GM21447 (cell line): ENCODE data around the gene ATP9B.
"Not testable (repeated sequence)": the region's sequence is repeated elsewhere in the genome, so short reads cannot be mapped to it uniquely, and the experiment has no call there.

Source experiments
- ATAC-seq: cut with Tn5 transposase; IDR thresholded peaks from one replicate; pipeline ENCODE4 v1.9.1; 2021; ENCODE audit not compliant: unreplicated experiment

ATP9B gene

GRCh38 chr18:79069717-79070151, 540 bp downstream of the ATP9B start:
- ATAC-seq: peak; percentile 27

- no peak for ATAC-seq
Observed at GRCh38 chr18:79070486-79070885, 1.3 kb downstream of the ATP9B start.

- no peak for ATAC-seq
Observed at GRCh38 chr18:79071037-79071436, 1.8 kb downstream of the ATP9B start.

GRCh38 chr18:79071503-79072210, 2.5 kb downstream of the ATP9B start:
- ATAC-seq: no peak

- ATAC-seq: not testable (repeated sequence)
Observed at GRCh38 chr18:79072655-79073054, 3.5 kb downstream of the ATP9B start.

DNA sequence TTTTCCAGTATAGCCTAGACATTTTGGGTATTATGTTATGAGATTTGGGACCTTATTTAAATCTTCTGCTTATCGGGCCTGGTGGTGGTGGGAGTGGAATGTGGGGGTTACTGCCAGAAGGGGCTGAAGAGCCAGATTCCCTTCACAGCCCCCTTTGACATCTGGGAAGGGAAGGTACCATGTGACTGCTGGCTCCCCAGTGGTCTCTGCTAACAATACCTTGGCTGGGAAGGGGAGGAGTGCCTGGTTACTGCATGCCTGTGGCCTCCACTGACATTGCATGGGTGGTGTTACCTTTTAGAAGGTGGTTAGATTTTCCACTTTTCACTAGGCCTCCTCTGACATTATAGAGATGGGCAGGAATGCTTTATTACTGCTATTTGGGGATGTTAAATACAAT, 8.0 kb downstream of the ATP9B start:
- ATAC-seq: no peak

DNA sequence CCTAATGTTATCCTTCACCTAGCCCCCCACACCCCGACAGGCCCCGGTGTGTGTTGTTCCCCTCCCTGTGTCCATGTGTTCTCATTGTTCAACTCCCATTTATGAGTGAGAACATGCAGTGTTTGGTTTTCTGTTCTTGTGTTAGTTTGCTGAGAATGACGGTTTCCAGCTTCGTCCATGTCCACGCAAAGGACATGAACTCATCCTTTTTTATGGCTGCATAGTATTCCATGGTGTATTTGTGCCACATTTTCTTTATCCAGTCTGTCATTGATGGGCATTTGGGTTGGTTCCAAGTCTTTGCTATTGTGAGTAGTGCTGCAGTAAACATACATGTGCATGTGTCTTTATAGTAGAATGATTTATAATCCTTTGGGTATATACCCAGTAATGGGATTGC, 9.6 kb downstream of the ATP9B start:
- ATAC-seq: not testable (repeated sequence)

GRCh38 chr18:79092874-79093273, 23.7 kb downstream of the ATP9B start:
- no peak for ATAC-seq

- no peak for ATAC-seq
Observed at GRCh38 chr18:79093986-79094385, 24.8 kb downstream of the ATP9B start.

- ATAC-seq: no peak
Observed at GRCh38 chr18:79095216-79095615, 26.0 kb downstream of the ATP9B start.

- ATAC-seq: no peak
Observed at GRCh38 chr18:79100944-79101343, 31.8 kb downstream of the ATP9B start.

DNA sequence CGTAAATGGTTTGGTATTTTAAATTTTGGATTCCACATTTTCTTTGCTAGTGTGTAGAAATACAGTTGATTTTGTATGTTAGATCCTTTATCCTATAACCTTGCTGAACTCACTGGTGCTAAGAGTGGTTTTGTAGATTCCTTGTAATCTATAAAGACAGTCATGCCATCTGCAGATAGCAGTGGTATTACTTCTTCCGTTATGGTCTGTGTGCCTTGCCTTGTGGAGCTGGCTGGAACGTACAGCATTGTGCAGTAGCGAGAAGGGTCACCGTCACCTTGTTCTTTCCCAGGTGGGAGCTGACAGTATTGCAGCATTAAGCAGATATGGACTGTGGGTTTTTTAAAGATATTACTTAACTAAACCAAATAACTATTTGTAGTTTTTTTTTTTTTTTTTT, 33.7 kb downstream of the ATP9B start:
- ATAC-seq: no peak

DNA sequence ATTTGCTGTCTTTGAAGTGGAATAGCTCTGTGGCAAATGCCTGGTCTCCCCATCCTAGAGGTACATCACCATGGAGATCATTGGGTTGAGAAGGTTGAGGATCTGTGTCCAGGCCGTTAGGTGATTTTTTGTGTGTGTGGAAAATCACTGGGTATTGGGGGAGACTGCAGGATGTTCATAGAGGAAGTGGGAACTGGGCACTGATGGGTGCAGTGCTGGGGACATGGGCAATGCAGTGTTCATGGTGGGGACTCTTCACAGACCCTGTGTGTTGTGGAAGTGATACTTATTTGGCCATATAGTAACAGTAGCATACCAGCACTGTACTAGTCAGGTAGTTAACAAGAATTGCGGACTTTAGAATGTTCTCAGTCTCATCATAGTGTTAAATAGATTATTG, 34.9 kb downstream of the ATP9B start:
- no peak for ATAC-seq

DNA sequence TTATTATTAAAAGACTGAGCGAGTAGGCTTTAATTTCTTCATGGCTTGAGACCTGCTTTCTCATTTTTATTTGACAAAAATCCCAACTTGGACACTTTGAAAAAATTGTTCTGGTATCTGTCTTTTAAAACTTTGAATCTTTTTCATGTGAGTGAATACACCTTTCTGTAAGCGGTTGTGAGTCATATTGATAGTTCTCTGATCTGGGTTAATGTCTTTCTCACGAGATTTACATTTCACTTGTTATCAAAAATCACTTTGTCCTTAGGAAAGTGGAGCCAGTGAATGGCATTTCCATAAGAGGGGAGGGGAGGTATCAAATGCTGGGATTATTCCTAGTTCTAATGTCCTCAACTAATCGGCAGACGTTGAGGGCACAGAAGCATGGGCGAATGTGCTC, 36.3 kb downstream of the ATP9B start:
- ATAC-seq: no peak

GRCh38 chr18:79106084-79106483, 36.9 kb downstream of the ATP9B start:
- no peak for ATAC-seq

DNA sequence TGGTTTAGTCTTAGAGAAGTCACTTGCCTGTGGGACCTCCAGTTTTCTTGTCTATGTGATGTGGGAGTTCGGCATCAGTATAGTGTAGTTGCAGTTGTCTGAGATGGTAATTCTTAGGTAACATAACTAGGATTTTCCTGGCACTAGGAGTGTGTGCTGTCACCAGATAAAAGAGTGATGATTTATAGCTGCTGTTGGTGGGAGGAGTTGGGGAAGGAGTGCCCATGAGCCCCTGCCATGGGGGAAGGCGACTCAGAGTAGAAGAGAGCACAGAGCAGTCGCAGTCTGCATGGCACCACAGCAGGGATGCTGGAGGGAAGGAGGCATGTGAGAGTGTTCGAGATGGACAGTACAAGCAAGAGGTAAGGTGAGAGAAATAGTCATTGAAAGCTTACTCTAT, 38.7 kb downstream of the ATP9B start:
- ATAC-seq: no peak

DNA sequence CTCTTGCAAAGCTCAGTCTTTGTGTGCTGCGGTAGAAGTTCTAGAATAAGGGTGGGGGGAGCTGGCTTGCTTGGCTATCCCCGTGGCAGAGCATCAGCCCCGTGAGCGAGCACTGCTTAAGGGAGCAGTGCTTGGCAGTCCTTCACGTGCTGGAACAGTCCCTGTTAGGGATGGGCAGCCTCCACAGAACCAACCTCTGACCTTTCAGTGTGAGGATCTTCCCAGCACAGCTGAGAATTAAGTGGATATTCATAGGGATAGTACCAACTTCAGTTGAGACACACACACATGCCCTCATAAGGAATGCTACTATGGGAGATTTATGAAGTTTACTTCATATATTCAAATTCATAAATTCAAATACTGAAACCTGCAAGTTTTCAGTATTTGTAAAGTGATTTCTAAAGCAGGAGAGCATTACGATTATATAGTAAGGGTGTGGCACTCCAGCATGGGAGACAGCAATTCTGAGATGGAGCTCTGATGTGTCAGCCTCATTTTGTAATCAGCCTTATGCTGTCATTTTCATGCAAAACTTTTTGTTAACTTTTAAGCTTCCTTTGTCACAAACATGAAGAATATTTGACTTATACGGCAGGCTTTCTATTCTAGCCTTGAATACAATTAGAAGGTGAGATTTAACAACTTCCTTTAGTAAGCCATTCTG, 39.5 kb downstream of the ATP9B start:
- no peak for ATAC-seq

DNA sequence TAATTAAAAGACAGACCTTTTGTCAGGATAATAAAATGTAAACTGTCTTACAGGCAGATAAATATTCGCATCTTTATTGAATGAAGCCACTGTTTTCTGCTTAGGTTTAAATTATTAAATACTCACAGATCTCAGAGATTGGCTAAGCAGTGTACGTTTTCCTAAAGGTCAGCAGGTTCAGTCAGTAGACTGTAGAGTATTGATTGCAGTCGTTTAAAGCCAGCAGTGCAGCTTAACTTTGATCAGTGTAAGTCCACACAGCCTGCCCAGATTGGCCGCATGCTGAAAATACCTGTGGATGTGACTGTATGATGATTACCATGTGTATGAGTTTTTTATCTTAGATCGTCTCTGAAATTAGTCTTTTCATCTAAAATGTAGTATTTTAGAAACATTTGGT, 42.3 kb downstream of the ATP9B start:
- ATAC-seq: no peak

GRCh38 chr18:79117385-79117784, 48.2 kb downstream of the ATP9B start:
- no peak for ATAC-seq

GRCh38 chr18:79117788-79118187, 48.6 kb downstream of the ATP9B start:
- ATAC-seq: no peak

GRCh38 chr18:79118797-79119196, 49.6 kb downstream of the ATP9B start:
- ATAC-seq: no peak

- no peak for ATAC-seq
Observed at GRCh38 chr18:79121746-79122474, 52.7 kb downstream of the ATP9B start.
